OCI-LY1 (cell line): ENCODE data around the gene TBC1D9B.

Experiments
- EZH2 ChIP-seq: fragments of 200-600 bp; sonication (generic), shearing (Covaris generic); IDR thresholded peaks from 2 replicates; pipeline ENCODE4 v1.8.0; 2017; ENCODE audit warnings: borderline replicate concordance, mixed run types, mild to moderate bottlenecking, antibody characterized with exemption, low read length, moderate library complexity, mixed read lengths
- TF ChIP-seq, protein P1 (sequence below): fragments of 200-600 bp; sonication (generic), shearing (Covaris generic); IDR thresholded peaks from 2 replicates; pipeline ENCODE4 v1.5.1; 2017; ENCODE audit warnings: mild to moderate bottlenecking, antibody characterized with exemption, low read length, moderate library complexity, mixed read lengths

DNA sequence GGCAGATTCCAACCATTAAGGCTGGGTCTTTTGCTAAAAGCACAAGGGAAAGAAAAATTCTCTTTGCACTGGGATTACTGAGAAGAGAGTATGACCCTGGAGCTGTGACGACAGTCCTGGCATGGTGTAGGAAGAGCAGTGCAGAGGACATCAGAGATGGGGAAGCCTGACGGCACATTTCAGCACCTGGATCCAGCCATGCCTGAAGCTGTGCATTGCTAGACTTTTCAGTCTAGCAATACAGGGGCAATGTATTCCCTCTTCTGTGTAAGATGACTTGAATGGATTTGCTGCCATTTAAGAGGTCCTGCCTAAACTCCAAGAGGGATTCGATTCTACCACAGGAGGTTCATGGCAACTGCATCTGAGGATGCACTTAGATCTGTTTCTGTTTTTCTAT, 36.7 kb downstream of the TBC1D9B start:
- TF ChIP-seq, protein P1, sequence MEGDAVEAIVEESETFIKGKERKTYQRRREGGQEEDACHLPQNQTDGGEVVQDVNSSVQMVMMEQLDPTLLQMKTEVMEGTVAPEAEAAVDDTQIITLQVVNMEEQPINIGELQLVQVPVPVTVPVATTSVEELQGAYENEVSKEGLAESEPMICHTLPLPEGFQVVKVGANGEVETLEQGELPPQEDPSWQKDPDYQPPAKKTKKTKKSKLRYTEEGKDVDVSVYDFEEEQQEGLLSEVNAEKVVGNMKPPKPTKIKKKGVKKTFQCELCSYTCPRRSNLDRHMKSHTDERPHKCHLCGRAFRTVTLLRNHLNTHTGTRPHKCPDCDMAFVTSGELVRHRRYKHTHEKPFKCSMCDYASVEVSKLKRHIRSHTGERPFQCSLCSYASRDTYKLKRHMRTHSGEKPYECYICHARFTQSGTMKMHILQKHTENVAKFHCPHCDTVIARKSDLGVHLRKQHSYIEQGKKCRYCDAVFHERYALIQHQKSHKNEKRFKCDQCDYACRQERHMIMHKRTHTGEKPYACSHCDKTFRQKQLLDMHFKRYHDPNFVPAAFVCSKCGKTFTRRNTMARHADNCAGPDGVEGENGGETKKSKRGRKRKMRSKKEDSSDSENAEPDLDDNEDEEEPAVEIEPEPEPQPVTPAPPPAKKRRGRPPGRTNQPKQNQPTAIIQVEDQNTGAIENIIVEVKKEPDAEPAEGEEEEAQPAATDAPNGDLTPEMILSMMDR = no peak
- TF ChIP-seq EZH2 = no peak
